ENCODE measurements around the gene CDC42BPG. TPM values are rescaled to one million over a fixed set of nuclear protein-coding genes. Genes with fewer than 3 reads are reported as not detected.
"Not testable (repeated sequence)": the region's sequence is repeated elsewhere in the genome, so short reads cannot be mapped to it uniquely, and the experiment has no call there.

CDC42BPG gene
- total RNA-seq, 1 donor from 2014 or later = 13.0 TPM

GRCh38 chr11:64826578-64827450 is 17.6 kb downstream of the CDC42BPG start:
- TF ChIP-seq, protein P1, sequence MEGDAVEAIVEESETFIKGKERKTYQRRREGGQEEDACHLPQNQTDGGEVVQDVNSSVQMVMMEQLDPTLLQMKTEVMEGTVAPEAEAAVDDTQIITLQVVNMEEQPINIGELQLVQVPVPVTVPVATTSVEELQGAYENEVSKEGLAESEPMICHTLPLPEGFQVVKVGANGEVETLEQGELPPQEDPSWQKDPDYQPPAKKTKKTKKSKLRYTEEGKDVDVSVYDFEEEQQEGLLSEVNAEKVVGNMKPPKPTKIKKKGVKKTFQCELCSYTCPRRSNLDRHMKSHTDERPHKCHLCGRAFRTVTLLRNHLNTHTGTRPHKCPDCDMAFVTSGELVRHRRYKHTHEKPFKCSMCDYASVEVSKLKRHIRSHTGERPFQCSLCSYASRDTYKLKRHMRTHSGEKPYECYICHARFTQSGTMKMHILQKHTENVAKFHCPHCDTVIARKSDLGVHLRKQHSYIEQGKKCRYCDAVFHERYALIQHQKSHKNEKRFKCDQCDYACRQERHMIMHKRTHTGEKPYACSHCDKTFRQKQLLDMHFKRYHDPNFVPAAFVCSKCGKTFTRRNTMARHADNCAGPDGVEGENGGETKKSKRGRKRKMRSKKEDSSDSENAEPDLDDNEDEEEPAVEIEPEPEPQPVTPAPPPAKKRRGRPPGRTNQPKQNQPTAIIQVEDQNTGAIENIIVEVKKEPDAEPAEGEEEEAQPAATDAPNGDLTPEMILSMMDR (IDR thresholded peaks at IDR 0.05) = no peak
- TF ChIP-seq POLR2A (IDR thresholded peaks at IDR 0.05) (no peak), POLR2AphosphoS5 (IDR thresholded peaks at IDR 0.05; ENCODE audit: insufficient read depth in 1 of 2, low read depth in 1 of 2) (no peak)
- DNase-seq (ENCODE audit: extremely low spot score in 2 of 2) = no peak
- Histone ChIP-seq H3K27me3 (no peaks in the 10 kb centered on the region), H3K27ac (no peak overlapping the region), H3K4me1 (no peaks in the 10 kb centered on the region), H3K36me3 (peaks cover 0 to 7% of the 10 kb centered on the region in 2 donors), H3K4me3 (no peak overlapping the region), H3K9me3 (no peaks in the 10 kb centered on the region)
- intact Hi-C loops (cut with DNase I) = no loop called here

DNA sequence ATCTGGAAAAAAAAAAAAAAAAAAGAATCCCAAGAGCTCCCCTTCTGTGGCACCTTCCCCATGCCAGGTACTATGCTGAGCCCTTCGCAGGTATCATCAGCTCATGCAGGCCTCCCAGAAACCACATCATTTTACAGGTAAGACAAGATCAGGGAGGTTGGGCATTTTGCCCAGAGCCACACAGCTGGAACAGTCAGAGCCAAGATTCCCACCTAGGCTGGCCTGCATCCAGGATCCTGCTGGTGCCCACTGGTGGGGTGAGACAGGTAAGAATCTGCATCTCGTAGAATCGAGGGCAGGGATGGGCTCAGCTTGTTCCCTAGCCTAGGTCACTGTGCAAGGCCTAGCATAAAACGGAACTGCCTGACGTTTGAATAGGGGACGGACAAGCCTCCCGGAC is 18.4 kb downstream of the CDC42BPG start:
- TF ChIP-seq POLR2A (IDR thresholded peaks at IDR 0.05) (no peak), POLR2AphosphoS5 (IDR thresholded peaks at IDR 0.05; ENCODE audit: insufficient read depth in 1 of 2, low read depth in 1 of 2) (no peak)
- TF ChIP-seq, protein P1 (IDR thresholded peaks at IDR 0.05) = no peak
- no peaks in the 10 kb centered on the region for H3K4me1 ChIP-seq
- H3K27ac ChIP-seq = no peak overlapping the region
- intact Hi-C loops (cut with DNase I) = no loop called here
- H3K9me3 ChIP-seq = no peaks in the 10 kb centered on the region
- DNase-seq (ENCODE audit: extremely low spot score in 2 of 2) = no peak
- no peak overlapping the region for H3K4me3 ChIP-seq
- H3K27me3 ChIP-seq = no peaks in the 10 kb centered on the region
- peaks cover 0 to 7% of the 10 kb centered on the region in 2 donors for H3K36me3 ChIP-seq

- Histone ChIP-seq H3K4me1 (no peaks in the 10 kb centered on the region), H3K36me3 (no peaks in the 10 kb centered on the region), H3K4me3 (no peak overlapping the region), H3K27ac (no peak overlapping the region), H3K9me3 (no peaks in the 10 kb centered on the region), H3K27me3 (no peaks in the 10 kb centered on the region)
- TF ChIP-seq POLR2AphosphoS5 (IDR thresholded peaks at IDR 0.05; ENCODE audit: insufficient read depth in 1 of 2, low read depth in 1 of 2) (no peak), POLR2A (IDR thresholded peaks at IDR 0.05) (no peak)
- TF ChIP-seq, protein P1 (IDR thresholded peaks at IDR 0.05) = no peak
- intact Hi-C loops (cut with DNase I) = no loop called here
- no peak for DNase-seq (ENCODE audit: extremely low spot score in 2 of 2)
Measured at GRCh38 chr11:64823568-64824119, 20.8 kb downstream of the CDC42BPG start.

DNA sequence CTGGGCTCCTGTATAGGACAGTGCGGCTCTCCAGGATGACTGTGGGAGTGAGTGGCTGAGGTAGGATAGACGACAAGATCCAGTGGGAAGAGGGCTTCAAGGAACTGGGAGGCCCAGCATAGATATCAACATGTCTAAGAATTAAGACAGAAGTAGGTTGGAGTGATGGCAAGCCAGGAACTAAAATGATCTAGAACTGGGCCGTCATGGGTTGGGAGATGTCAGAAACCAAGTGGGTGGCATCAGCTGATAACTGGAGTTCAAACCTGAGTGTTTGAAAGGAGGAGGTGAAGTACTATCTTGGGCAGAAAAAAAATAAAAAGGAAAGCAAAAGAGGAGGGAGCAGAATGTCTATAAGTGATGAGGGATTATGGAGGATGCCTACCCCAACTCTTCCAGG is 27.0 kb downstream of the CDC42BPG start:
- intact Hi-C loops (cut with DNase I) = no loop called here
- H3K27me3 ChIP-seq = no peaks in the 10 kb centered on the region

GRCh38 chr11:64815433-64815832 is 29.0 kb downstream of the CDC42BPG start:
- DNase-seq (ENCODE audit: extremely low spot score in 2 of 2); intact Hi-C loops (cut with DNase I); H3K36me3 ChIP-seq; H3K27me3 ChIP-seq; H3K27ac ChIP-seq; H3K9me3 ChIP-seq; H3K4me3 ChIP-seq; H3K4me1 ChIP-seq: not testable (repeated sequence)

More for the DNA sequence above, 27.0 kb downstream of the CDC42BPG start:
- DNase-seq (ENCODE audit: extremely low spot score in 2 of 2) = no peak
- no peaks in the 10 kb centered on the region for H3K4me1 ChIP-seq
- H3K9me3 ChIP-seq = no peaks in the 10 kb centered on the region
- no peak overlapping the region for H3K27ac ChIP-seq
- H3K36me3 ChIP-seq = no peaks in the 10 kb centered on the region
- TF ChIP-seq, protein P1 (IDR thresholded peaks at IDR 0.05) = no peak
- TF ChIP-seq POLR2AphosphoS5 (IDR thresholded peaks at IDR 0.05; ENCODE audit: insufficient read depth in 1 of 2, low read depth in 1 of 2) = no peak
- TF ChIP-seq POLR2A (IDR thresholded peaks at IDR 0.05) = no peak
- H3K4me3 ChIP-seq = no peak overlapping the region
